ENCODE results near the gene STK36.

The STK36 gene

GRCh38 chr2:218642786-218643185, 29.1 kb upstream of the STK36 start:
- DNase-seq (ENCODE audit: low read depth in 1 of 2, low spot score in 1 of 2): no peak
- Histone ChIP-seq H3K4me3 (replicated peaks; ENCODE audit: insufficient read depth, low read length) (no peak overlapping the region), H3K27me3 (ENCODE audit: insufficient read depth, poor library complexity, severe bottlenecking) (no peaks in the 10 kb centered on the region), H3K27ac (replicated peaks) (no peak overlapping the region)
- TF ChIP-seq SPI1 (IDR thresholded peaks at IDR 0.05; ENCODE audit: borderline replicate concordance, low read depth) (no peak), POLR2AphosphoS5 (IDR thresholded peaks at IDR 0.05; ENCODE audit: low read depth) (no peak)

DNA sequence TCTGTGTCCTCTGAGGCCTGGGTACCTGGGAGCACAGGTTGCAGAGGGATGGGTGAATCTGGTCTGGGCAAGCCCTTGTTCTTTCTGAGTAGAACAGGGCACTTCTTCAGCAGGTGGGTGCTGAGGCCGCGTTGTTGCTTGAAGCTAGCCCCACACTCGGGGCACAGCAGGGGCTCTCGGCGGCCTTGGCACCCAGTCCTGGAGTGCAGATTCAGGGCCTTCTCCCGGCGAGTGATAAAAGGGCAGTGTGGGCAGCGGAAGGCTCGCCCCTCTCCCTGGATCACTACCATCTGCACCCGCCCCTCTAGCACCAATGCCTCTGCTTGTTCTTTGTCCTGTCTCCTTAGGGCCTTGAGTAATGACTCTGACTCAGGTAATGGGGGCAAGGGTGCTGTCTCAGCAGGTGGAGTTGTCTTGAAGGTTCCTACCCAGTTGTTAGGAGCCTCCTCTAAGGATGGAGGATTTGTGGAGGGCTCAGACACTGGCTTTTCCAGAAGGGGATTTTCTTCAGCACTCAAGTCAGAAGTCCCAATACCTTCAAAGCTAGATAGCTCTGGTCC, 28.1 kb upstream of the STK36 start:
- Histone ChIP-seq H3K27me3 (ENCODE audit: insufficient read depth, poor library complexity, severe bottlenecking) (no peaks in the 10 kb centered on the region), H3K4me3 (replicated peaks; ENCODE audit: insufficient read depth, low read length) (no peak overlapping the region), H3K27ac (replicated peaks) (no peak overlapping the region)
- TF ChIP-seq POLR2AphosphoS5 (IDR thresholded peaks at IDR 0.05; ENCODE audit: low read depth): no peak
- no peak for TF ChIP-seq SPI1 (IDR thresholded peaks at IDR 0.05; ENCODE audit: borderline replicate concordance, low read depth)
- TF ChIP-seq CTCF (IDR thresholded peaks at IDR 0.05; ENCODE audit: insufficient read depth, low read length): no peak
- TF ChIP-seq, protein P1, sequence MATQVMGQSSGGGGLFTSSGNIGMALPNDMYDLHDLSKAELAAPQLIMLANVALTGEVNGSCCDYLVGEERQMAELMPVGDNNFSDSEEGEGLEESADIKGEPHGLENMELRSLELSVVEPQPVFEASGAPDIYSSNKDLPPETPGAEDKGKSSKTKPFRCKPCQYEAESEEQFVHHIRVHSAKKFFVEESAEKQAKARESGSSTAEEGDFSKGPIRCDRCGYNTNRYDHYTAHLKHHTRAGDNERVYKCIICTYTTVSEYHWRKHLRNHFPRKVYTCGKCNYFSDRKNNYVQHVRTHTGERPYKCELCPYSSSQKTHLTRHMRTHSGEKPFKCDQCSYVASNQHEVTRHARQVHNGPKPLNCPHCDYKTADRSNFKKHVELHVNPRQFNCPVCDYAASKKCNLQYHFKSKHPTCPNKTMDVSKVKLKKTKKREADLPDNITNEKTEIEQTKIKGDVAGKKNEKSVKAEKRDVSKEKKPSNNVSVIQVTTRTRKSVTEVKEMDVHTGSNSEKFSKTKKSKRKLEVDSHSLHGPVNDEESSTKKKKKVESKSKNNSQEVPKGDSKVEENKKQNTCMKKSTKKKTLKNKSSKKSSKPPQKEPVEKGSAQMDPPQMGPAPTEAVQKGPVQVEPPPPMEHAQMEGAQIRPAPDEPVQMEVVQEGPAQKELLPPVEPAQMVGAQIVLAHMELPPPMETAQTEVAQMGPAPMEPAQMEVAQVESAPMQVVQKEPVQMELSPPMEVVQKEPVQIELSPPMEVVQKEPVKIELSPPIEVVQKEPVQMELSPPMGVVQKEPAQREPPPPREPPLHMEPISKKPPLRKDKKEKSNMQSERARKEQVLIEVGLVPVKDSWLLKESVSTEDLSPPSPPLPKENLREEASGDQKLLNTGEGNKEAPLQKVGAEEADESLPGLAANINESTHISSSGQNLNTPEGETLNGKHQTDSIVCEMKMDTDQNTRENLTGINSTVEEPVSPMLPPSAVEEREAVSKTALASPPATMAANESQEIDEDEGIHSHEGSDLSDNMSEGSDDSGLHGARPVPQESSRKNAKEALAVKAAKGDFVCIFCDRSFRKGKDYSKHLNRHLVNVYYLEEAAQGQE (IDR thresholded peaks at IDR 0.05; ENCODE audit: insufficient replicate concordance, low read depth): no peak
- TF ChIP-seq GABPA (IDR thresholded peaks at IDR 0.05; ENCODE audit: low read depth): no peak
- DNase-seq (ENCODE audit: low read depth in 1 of 2, low spot score in 1 of 2): no peak

- H3K27ac ChIP-seq (replicated peaks): no peak overlapping the region
- TF ChIP-seq POLR2AphosphoS5 (IDR thresholded peaks at IDR 0.05; ENCODE audit: low read depth): no peak
- TF ChIP-seq, protein P1 (IDR thresholded peaks at IDR 0.05; ENCODE audit: insufficient replicate concordance, low read depth): no peak
- TF ChIP-seq CTCF (IDR thresholded peaks at IDR 0.05; ENCODE audit: insufficient read depth, low read length): no peak
- TF ChIP-seq GABPA (IDR thresholded peaks at IDR 0.05; ENCODE audit: low read depth): no peak
- TF ChIP-seq SPI1 (IDR thresholded peaks at IDR 0.05; ENCODE audit: borderline replicate concordance, low read depth): no peak
- no peak overlapping the region for H3K4me3 ChIP-seq (replicated peaks; ENCODE audit: insufficient read depth, low read length)
- no peak for DNase-seq (ENCODE audit: low read depth in 1 of 2, low spot score in 1 of 2)
- no peaks in the 10 kb centered on the region for H3K27me3 ChIP-seq (ENCODE audit: insufficient read depth, poor library complexity, severe bottlenecking)
Measured at GRCh38 chr2:218644721-218645120, 27.2 kb upstream of the STK36 start.

DNA sequence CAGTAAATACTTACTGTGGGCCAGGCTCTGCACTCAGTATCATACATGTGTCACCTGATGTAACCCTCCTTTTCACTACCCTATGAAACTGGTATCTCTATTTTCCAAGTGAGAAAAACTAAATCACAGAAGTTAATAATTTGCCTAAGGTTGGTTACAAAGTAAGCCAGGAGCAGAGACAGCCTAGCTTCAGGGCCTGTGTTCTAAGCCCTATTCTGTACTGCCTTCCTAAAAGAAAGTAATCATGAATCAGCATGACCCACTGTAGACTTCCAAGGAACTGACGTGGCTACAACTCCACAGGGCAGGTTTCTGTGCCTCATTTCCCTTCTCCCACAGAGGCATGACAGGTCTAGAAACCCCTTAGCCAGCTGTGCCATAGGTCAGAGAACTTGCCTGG, 26.8 kb upstream of the STK36 start:
- H3K4me3 ChIP-seq (replicated peaks; ENCODE audit: insufficient read depth, low read length): no peak overlapping the region
- no peaks in the 10 kb centered on the region for H3K27me3 ChIP-seq (ENCODE audit: insufficient read depth, poor library complexity, severe bottlenecking)
- no peak for TF ChIP-seq SPI1 (IDR thresholded peaks at IDR 0.05; ENCODE audit: borderline replicate concordance, low read depth)
- TF ChIP-seq POLR2AphosphoS5 (IDR thresholded peaks at IDR 0.05; ENCODE audit: low read depth): no peak
- no peak for TF ChIP-seq GABPA (IDR thresholded peaks at IDR 0.05; ENCODE audit: low read depth)
- no peak for TF ChIP-seq CTCF (IDR thresholded peaks at IDR 0.05; ENCODE audit: insufficient read depth, low read length)
- TF ChIP-seq, protein P1 (IDR thresholded peaks at IDR 0.05; ENCODE audit: insufficient replicate concordance, low read depth): no peak
- H3K27ac ChIP-seq (replicated peaks): no peak overlapping the region
- no peak for DNase-seq (ENCODE audit: low read depth in 1 of 2, low spot score in 1 of 2)
